ENCODE results near the gene ZNF800. TPM values are rescaled to one million over a fixed set of nuclear protein-coding genes. Genes with fewer than 3 reads are reported as not detected.
A peak's percentile ranks its signal among the peaks of the same experiment; 100 is the strongest.

The ZNF800 gene
- total RNA-seq, 1 experiment from 2014 or later = 36.5 TPM

DNA sequence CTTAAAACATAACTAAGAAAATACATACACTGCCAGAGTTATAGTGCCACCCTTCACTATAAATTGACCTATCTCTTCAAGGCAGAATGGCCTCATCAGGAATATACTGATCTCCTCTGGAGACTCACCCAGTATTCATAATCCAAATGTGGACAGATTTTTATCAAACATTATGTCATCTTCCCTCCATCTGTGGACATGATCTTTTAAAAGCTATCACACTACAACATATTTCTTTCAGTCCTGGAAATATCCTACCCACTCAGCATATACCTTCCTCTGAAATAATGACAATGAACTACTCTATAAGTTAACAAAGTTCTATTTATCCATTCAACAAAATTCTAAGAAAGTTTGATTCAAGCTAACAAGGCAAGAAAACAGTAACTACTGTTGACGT is 3.2 kb downstream of the ZNF800 start:
- TF ChIP-seq, protein P1, sequence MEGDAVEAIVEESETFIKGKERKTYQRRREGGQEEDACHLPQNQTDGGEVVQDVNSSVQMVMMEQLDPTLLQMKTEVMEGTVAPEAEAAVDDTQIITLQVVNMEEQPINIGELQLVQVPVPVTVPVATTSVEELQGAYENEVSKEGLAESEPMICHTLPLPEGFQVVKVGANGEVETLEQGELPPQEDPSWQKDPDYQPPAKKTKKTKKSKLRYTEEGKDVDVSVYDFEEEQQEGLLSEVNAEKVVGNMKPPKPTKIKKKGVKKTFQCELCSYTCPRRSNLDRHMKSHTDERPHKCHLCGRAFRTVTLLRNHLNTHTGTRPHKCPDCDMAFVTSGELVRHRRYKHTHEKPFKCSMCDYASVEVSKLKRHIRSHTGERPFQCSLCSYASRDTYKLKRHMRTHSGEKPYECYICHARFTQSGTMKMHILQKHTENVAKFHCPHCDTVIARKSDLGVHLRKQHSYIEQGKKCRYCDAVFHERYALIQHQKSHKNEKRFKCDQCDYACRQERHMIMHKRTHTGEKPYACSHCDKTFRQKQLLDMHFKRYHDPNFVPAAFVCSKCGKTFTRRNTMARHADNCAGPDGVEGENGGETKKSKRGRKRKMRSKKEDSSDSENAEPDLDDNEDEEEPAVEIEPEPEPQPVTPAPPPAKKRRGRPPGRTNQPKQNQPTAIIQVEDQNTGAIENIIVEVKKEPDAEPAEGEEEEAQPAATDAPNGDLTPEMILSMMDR (IDR thresholded peaks at IDR 0.05; ENCODE audit: unreplicated experiment) = no peak
- BruUV-seq (replicated peaks) = no TSS peak
- Mint-ChIP-seq H3K27me3 (ENCODE audit: unreplicated experiment) (no peaks in the 10 kb centered on the region), H3K27ac (ENCODE audit: unreplicated experiment) (no peak overlapping the region), H3K36me3 (ENCODE audit: insufficient read depth, unreplicated experiment) (peaks cover 50% of the 10 kb centered on the region), H3K9me3 (ENCODE audit: low read depth, unreplicated experiment) (no peaks in the 10 kb centered on the region), H3K4me1 (ENCODE audit: low read depth, unreplicated experiment) (peaks cover 29% of the 10 kb centered on the region), H3K4me3 (ENCODE audit: low read depth, unreplicated experiment) (no peak overlapping the region)
- DNase-seq = no peak
- intact Hi-C loops (cut with micrococcal nuclease; ENCODE audit: unreplicated experiment) = loop anchor here (5.0 kb wide), 1 partner anchor 37 kb away; no protein-coding TSS in a partner anchor
- CTCF ChIA-PET = no interaction called here

DNA sequence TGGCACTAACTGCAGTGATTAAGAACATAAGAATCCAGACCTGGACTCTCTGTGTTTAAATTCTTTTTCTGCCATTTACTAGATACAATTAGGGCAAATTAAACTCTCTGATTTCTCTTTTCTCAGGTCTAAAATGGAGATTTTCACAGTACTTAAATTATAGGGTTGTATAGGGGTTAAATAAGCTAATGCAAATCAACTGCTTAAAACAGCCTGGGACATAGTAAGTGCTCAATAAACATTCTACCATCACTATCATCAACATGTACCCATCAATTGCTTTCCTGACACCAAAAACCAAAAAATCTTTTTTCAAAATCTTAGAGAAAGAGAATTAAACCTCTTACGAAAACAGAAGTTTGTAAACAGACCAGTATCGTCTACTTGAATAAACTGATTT is 4.5 kb downstream of the ZNF800 start:
- H3K4me1 Mint-ChIP-seq (ENCODE audit: low read depth, unreplicated experiment) = peaks cover 28% of the 10 kb centered on the region
- H3K27me3 Mint-ChIP-seq (ENCODE audit: unreplicated experiment) = no peaks in the 10 kb centered on the region
- H3K27ac Mint-ChIP-seq (ENCODE audit: unreplicated experiment) = no peak overlapping the region
- H3K36me3 Mint-ChIP-seq (ENCODE audit: insufficient read depth, unreplicated experiment) = peaks cover 42% of the 10 kb centered on the region
- intact Hi-C loops (cut with micrococcal nuclease; ENCODE audit: unreplicated experiment) = loop anchor here (5.0 kb wide), 1 partner anchor 36 kb away; no protein-coding TSS in a partner anchor
- H3K4me3 Mint-ChIP-seq (ENCODE audit: low read depth, unreplicated experiment) = no peak overlapping the region
- no TSS peak for BruUV-seq (replicated peaks)
- CTCF ChIA-PET = no interaction called here
- H3K9me3 Mint-ChIP-seq (ENCODE audit: low read depth, unreplicated experiment) = no peaks in the 10 kb centered on the region
- DNase-seq = no peak
- TF ChIP-seq, protein P1 (IDR thresholded peaks at IDR 0.05; ENCODE audit: unreplicated experiment) = no peak

DNA sequence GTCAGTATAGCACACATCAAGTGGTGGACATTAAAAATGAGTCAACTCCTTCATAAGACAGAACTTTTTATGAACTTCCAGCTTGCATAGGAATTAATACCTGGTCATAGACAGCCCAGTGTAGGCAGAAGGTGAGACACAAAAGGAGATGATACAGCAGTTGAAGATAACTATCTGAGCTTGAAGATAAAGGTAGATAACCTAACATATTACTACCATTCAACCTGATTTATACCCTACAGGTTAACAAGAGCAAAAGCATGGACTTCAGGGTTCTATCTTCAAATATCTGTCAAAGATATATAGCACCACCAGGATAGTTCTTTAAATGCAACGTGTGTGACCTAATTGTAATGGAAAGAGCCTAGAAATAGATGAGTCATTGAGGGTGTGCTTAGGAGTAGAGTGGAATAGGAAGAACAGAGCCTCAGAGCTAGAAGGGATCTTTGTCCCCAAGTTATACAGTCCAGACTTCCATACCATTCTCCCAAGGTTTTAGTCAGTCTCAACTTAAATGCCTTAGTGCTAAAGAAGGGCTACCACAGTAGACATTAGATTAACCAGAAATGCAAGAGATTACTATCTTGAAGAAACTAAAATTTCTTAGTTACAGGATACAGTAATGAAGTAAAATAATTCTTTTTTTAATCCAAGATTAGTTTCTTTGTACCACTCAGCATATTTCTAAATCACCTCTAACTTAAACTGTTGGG is 9.2 kb downstream of the ZNF800 start:
- Mint-ChIP-seq H3K4me3 (ENCODE audit: low read depth, unreplicated experiment) (no peak overlapping the region), H3K9me3 (ENCODE audit: low read depth, unreplicated experiment) (no peaks in the 10 kb centered on the region), H3K4me1 (ENCODE audit: low read depth, unreplicated experiment) (peaks cover 27% of the 10 kb centered on the region), H3K27me3 (ENCODE audit: unreplicated experiment) (no peaks in the 10 kb centered on the region), H3K36me3 (ENCODE audit: insufficient read depth, unreplicated experiment) (peaks cover 9% of the 10 kb centered on the region), H3K27ac (ENCODE audit: unreplicated experiment) (peak overlapping the region; percentile 60)
- intact Hi-C loops (cut with micrococcal nuclease; ENCODE audit: unreplicated experiment) = no loop called here
- BruUV-seq (replicated peaks) = no TSS peak
- CTCF ChIA-PET = no interaction called here
- DNase-seq = no peak
- TF ChIP-seq, protein P1 (IDR thresholded peaks at IDR 0.05; ENCODE audit: unreplicated experiment) = no peak

DNA sequence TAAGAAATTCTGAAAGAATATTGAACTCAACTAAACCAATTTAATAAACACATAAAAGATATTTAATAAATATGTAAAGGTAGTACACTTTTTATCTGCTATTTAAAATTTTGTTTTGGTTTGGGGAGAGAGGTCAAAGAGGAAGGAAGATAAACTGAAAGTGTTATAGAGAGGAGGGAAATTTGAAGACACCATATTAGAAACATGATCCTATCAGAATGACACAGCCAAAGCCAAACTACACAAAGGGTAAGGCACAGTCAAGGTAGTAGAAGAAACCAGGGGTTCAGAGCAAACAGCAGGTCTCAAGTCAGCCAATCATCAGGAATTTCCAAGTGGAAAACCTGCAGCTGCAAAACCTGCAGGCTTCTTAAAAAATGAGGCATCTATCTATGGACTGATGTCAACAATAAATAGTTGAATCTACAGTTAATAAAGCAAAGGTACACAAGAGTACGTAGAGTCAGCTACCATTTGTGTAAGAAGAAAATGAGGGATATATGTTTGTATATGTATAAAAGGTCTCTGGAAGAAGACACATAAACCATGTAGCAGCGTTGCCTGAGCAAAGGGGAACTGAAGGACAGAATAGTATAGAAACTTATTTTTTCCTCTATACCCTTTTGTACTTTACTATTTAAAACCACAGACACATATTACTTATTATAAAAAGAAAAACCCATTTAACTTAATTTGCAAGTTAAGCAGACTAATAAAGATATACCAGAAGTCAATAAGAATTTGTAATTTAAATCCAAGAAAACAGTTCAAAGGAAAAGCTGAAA is 10.0 kb downstream of the ZNF800 start:
- peaks cover 2% of the 10 kb centered on the region for H3K36me3 Mint-ChIP-seq (ENCODE audit: insufficient read depth, unreplicated experiment)
- H3K4me1 Mint-ChIP-seq (ENCODE audit: low read depth, unreplicated experiment) = peaks cover 27% of the 10 kb centered on the region
- CTCF ChIA-PET = no interaction called here
- no peak overlapping the region for H3K4me3 Mint-ChIP-seq (ENCODE audit: low read depth, unreplicated experiment)
- intact Hi-C loops (cut with micrococcal nuclease; ENCODE audit: unreplicated experiment) = no loop called here
- DNase-seq = no peak
- H3K27me3 Mint-ChIP-seq (ENCODE audit: unreplicated experiment) = no peaks in the 10 kb centered on the region
- TF ChIP-seq, protein P1 (IDR thresholded peaks at IDR 0.05; ENCODE audit: unreplicated experiment) = no peak
- peak overlapping the region; percentile 67 for H3K27ac Mint-ChIP-seq (ENCODE audit: unreplicated experiment)
- H3K9me3 Mint-ChIP-seq (ENCODE audit: low read depth, unreplicated experiment) = no peaks in the 10 kb centered on the region
- no TSS peak for BruUV-seq (replicated peaks)
